ENCODE measurements around the gene GON7.
"Not testable (repeated sequence)": the region's sequence is repeated elsewhere in the genome, so short reads cannot be mapped to it uniquely, and the experiment has no call there.

GON7 gene

DNA sequence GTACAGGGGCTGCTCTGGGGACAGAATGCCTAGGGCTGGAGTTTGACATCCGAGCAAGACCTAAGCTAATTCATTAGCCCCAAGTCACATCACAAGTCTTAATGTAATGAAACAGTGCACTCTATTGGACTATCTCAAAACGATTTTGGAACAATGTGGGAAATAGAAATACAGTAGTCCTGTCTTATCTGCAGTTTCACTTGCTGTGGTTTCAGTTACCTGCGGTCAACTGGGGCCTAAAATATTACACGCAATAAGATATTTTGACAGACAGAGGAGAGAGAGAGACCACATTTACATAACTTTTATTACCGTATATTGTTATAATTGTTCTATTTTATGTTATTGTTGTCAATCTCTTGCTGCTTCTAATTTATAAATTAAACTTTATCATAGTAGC, 43.3 kb downstream of the GON7 start:
- H3K36me3 ChIP-seq (ENCODE audit: low read length) = no peaks in the 10 kb centered on the region
- no peak overlapping the region for H3K9ac ChIP-seq (ENCODE audit: low read length)
- H3K27me3 ChIP-seq (ENCODE audit: low read length) = no peaks in the 10 kb centered on the region
- H3K9me3 ChIP-seq (ENCODE audit: insufficient read depth, low read length) = no peaks in the 10 kb centered on the region
- H3K27ac ChIP-seq (ENCODE audit: low read depth, low read length) = no peak overlapping the region
- no peak for TF ChIP-seq EZH2phosphoT487 (conservative IDR thresholded peaks at IDR 0.05; ENCODE audit: low read length)
- TF ChIP-seq, protein P1, sequence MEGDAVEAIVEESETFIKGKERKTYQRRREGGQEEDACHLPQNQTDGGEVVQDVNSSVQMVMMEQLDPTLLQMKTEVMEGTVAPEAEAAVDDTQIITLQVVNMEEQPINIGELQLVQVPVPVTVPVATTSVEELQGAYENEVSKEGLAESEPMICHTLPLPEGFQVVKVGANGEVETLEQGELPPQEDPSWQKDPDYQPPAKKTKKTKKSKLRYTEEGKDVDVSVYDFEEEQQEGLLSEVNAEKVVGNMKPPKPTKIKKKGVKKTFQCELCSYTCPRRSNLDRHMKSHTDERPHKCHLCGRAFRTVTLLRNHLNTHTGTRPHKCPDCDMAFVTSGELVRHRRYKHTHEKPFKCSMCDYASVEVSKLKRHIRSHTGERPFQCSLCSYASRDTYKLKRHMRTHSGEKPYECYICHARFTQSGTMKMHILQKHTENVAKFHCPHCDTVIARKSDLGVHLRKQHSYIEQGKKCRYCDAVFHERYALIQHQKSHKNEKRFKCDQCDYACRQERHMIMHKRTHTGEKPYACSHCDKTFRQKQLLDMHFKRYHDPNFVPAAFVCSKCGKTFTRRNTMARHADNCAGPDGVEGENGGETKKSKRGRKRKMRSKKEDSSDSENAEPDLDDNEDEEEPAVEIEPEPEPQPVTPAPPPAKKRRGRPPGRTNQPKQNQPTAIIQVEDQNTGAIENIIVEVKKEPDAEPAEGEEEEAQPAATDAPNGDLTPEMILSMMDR (IDR thresholded peaks at IDR 0.05; ENCODE audit: insufficient read depth, low read length, poor library complexity, severe bottlenecking) = no peak
- H3F3A ChIP-seq (ENCODE audit: insufficient read depth) = no peaks in the 10 kb centered on the region
- H3K4me3 ChIP-seq (ENCODE audit: insufficient read depth, low read length, poor library complexity, severe bottlenecking) = no peak overlapping the region
- H3K9me2 ChIP-seq (replicated peaks; ENCODE audit: insufficient read depth, low read length) = no peaks in the 10 kb centered on the region
- no peaks in the 10 kb centered on the region for H3K79me2 ChIP-seq (ENCODE audit: insufficient read depth, low read length)
- H4K20me1 ChIP-seq (ENCODE audit: low read depth, low read length) = no peaks in the 10 kb centered on the region
- no peak overlapping the region for H3K4me2 ChIP-seq (ENCODE audit: low read depth, low read length, poor library complexity, severe bottlenecking)
- no peak overlapping the region for H2AFZ ChIP-seq (ENCODE audit: low read depth, low read length, severe bottlenecking)

DNA sequence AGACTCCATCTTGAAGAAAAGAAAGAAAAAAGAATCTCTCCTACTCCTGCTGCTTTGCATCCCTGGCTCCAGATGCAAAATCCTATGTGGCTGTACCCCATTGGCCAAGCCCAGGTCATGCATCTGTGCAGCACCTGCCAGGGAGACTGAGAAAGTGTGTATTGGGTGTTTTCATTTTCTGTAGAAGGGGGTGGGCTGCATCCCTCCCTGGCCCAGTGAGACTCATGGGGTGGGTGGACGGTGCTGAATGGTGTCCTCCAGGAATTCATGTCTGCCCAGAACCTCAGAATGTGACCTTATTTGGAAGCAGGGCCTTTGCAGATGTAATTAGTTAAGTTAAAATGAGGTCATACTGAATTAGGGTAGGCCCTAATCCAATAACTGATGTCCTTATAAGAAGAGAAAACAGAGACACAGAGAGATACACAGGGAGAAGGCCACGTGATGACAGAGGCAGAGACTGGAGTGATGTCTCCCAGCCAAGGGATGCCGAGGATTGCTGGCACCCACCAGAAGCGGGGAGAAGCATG, 45.4 kb downstream of the GON7 start:
- Histone ChIP-seq H3K4me2 (ENCODE audit: low read depth, low read length, poor library complexity, severe bottlenecking) (no peak overlapping the region), H3F3A (ENCODE audit: insufficient read depth) (no peaks in the 10 kb centered on the region), H3K9me2 (replicated peaks; ENCODE audit: insufficient read depth, low read length) (no peaks in the 10 kb centered on the region), H3K4me3 (ENCODE audit: insufficient read depth, low read length, poor library complexity, severe bottlenecking) (no peak overlapping the region), H3K36me3 (ENCODE audit: low read length) (no peaks in the 10 kb centered on the region), H3K27ac (ENCODE audit: low read depth, low read length) (no peak overlapping the region), H3K9ac (ENCODE audit: low read length) (no peak overlapping the region), H3K27me3 (ENCODE audit: low read length) (no peaks in the 10 kb centered on the region), H2AFZ (ENCODE audit: low read depth, low read length, severe bottlenecking) (no peak overlapping the region), H4K20me1 (ENCODE audit: low read depth, low read length) (no peaks in the 10 kb centered on the region), H3K79me2 (ENCODE audit: insufficient read depth, low read length) (no peaks in the 10 kb centered on the region), H3K9me3 (ENCODE audit: insufficient read depth, low read length) (no peaks in the 10 kb centered on the region)
- no peak for TF ChIP-seq EZH2phosphoT487 (conservative IDR thresholded peaks at IDR 0.05; ENCODE audit: low read length)
- TF ChIP-seq, protein P1 (IDR thresholded peaks at IDR 0.05; ENCODE audit: insufficient read depth, low read length, poor library complexity, severe bottlenecking) = no peak

DNA sequence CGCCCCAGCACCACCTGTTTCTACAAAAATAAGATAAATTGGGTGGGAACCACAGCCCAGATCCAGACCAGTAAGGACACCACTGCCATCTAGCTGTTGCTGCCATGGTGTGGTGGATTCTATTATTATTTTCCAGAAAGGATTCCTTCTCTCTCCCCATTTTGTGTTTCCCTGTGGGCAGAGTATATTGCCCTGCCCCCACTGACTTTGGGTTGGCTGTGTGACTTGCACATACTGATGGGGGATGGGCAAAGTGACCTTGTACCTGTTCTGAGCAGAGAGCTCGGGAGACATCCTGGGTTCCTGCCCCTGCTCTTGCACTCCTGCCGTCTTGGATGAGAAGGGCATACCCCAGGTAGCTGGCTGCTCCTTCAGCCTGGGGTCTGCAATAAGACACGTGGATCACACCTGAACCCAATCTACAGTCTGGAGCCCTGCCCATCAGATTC, 46.5 kb downstream of the GON7 start:
- TF ChIP-seq, protein P1 (IDR thresholded peaks at IDR 0.05; ENCODE audit: insufficient read depth, low read length, poor library complexity, severe bottlenecking) = no peak
- TF ChIP-seq EZH2phosphoT487 (conservative IDR thresholded peaks at IDR 0.05; ENCODE audit: low read length) = no peak
- Histone ChIP-seq H3K27ac (ENCODE audit: low read depth, low read length) (no peak overlapping the region), H3K79me2 (ENCODE audit: insufficient read depth, low read length) (no peaks in the 10 kb centered on the region), H3K9me2 (replicated peaks; ENCODE audit: insufficient read depth, low read length) (no peaks in the 10 kb centered on the region), H2AFZ (ENCODE audit: low read depth, low read length, severe bottlenecking) (no peak overlapping the region), H3K4me3 (ENCODE audit: insufficient read depth, low read length, poor library complexity, severe bottlenecking) (no peak overlapping the region), H4K20me1 (ENCODE audit: low read depth, low read length) (no peaks in the 10 kb centered on the region), H3K4me2 (ENCODE audit: low read depth, low read length, poor library complexity, severe bottlenecking) (no peak overlapping the region), H3K36me3 (ENCODE audit: low read length) (no peaks in the 10 kb centered on the region), H3K9me3 (ENCODE audit: insufficient read depth, low read length) (no peaks in the 10 kb centered on the region), H3K9ac (ENCODE audit: low read length) (no peak overlapping the region), H3F3A (ENCODE audit: insufficient read depth) (no peaks in the 10 kb centered on the region), H3K27me3 (ENCODE audit: low read length) (no peaks in the 10 kb centered on the region)

DNA sequence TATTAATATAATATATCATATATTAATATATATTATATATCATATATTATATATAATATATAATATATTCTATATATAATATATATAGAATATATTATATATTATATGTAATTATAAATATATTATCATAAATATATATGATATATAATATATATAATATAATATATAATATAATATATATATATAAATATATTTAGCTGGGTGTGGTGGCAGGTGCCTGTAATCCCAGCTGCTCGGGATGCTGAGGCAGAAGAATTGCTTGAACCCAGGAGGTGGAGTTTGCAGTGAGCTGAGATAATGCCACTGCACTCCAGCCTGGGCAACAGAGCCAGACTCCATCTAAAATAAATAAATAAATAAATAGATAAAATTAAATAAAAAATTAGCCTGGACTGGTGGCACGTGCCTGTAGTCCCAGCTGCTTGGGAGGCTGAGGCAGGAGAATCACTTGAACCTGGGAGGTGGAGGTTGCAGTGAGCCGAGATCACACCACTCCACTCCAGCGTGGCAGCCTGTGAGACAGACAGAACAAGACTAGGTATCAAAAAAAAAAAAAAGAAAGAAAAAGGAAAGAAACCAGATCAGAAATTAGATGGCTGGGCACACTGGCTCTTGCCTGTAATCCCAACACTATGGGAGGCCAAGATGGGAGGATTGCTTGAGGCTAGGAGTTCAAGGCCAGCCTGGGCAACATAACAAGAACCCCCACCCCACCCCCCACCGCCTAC, 47.1 kb downstream of the GON7 start:
- H3K4me3 ChIP-seq (ENCODE audit: insufficient read depth, low read length, poor library complexity, severe bottlenecking); H3K9ac ChIP-seq (ENCODE audit: low read length); H3K4me2 ChIP-seq (ENCODE audit: low read depth, low read length, poor library complexity, severe bottlenecking); H3F3A ChIP-seq (ENCODE audit: insufficient read depth); H3K27me3 ChIP-seq (ENCODE audit: low read length); H3K9me3 ChIP-seq (ENCODE audit: insufficient read depth, low read length); H3K36me3 ChIP-seq (ENCODE audit: low read length); H3K9me2 ChIP-seq (replicated peaks; ENCODE audit: insufficient read depth, low read length); H3K79me2 ChIP-seq (ENCODE audit: insufficient read depth, low read length); H4K20me1 ChIP-seq (ENCODE audit: low read depth, low read length); H2AFZ ChIP-seq (ENCODE audit: low read depth, low read length, severe bottlenecking); H3K27ac ChIP-seq (ENCODE audit: low read depth, low read length): not testable (repeated sequence)

DNA sequence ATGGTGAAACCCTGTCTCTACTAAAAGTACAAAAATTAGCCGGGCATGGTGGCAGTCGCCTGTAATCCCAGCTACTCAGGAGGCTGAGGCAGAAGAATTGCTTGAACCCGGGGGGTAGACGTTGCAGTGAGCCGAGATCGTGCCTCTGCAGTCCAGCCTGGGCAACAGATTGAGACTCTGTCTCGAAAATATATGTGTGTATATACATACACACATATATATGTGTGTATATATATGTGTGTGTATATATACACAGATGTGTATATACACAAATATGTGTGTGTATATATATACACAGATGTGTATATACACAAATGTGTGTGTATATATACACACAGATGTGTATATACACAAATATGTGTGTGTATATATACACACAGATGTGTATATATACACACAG, 48.5 kb downstream of the GON7 start:
- H3K4me3 ChIP-seq (ENCODE audit: insufficient read depth, low read length, poor library complexity, severe bottlenecking); H3K9me2 ChIP-seq (replicated peaks; ENCODE audit: insufficient read depth, low read length); H3K79me2 ChIP-seq (ENCODE audit: insufficient read depth, low read length); H2AFZ ChIP-seq (ENCODE audit: low read depth, low read length, severe bottlenecking); H3K27ac ChIP-seq (ENCODE audit: low read depth, low read length); H3K27me3 ChIP-seq (ENCODE audit: low read length); H4K20me1 ChIP-seq (ENCODE audit: low read depth, low read length); H3K4me2 ChIP-seq (ENCODE audit: low read depth, low read length, poor library complexity, severe bottlenecking); H3F3A ChIP-seq (ENCODE audit: insufficient read depth); H3K9ac ChIP-seq (ENCODE audit: low read length); H3K9me3 ChIP-seq (ENCODE audit: insufficient read depth, low read length); H3K36me3 ChIP-seq (ENCODE audit: low read length): not testable (repeated sequence)

Data from SU-DHL-6 (cell line).